T-helper 2 cell treated with Interferon-gamma antibody and Interleukin-4, amounts not matched to agents 5 μg/mL and 100 μg/mL, for 36 hours (primary cell): Measurements from ENCODE around the gene BCLAF3.

Experiments used
- DNase-seq: peaks from one replicate; pipeline ENCODE4 v3.0.0; 2021; ENCODE audit warnings: low spot score
- H3K27ac Mint-ChIP-seq: one replicate; pipeline ENCODE4 v1.8.0; 2021; ENCODE audit warnings: mild to moderate bottlenecking, mixed read lengths
- H3K27me3 Mint-ChIP-seq: one replicate; pipeline ENCODE4 v1.8.0; 2021; ENCODE audit warnings: low read depth, mixed read lengths
- H3K36me3 Mint-ChIP-seq: one replicate; pipeline ENCODE4 v1.8.0; 2021; ENCODE audit warnings: low read depth, mixed read lengths
- H3K4me1 Mint-ChIP-seq: one replicate; pipeline ENCODE4 v1.8.0; 2021; ENCODE audit warnings: low read depth, mixed read lengths
- H3K4me3 Mint-ChIP-seq: one replicate; pipeline ENCODE4 v1.8.0; 2022; ENCODE audit warnings: mild to moderate bottlenecking, moderate library complexity, mixed read lengths
- H3K9me3 Mint-ChIP-seq: one replicate; pipeline ENCODE4 v1.8.0; 2021; ENCODE audit warnings: mixed read lengths

The BCLAF3 gene

DNA sequence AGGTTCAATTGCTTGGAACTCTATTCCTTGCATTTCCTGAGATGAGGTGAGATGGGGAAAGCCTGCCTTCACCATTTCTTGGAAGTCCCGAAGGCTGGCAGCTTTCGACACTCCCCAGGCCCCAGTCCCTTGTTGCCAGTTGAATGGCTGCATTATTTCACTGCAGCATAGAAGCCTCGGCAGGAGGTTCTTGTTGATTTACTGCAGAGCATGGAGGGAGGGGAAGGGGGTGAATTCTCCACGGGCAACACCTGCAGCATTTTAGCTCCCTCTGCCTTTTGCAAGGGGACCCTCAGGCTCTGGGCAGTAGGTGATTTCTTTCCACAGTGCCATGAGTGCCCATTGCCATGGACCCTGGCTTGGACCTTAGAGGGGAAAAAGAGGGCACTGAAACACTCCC, 10.7 kb upstream of the BCLAF3 start:
- H3K4me3 Mint-ChIP-seq: no peak overlapping the region
- no peaks in the 10 kb centered on the region for H3K4me1 Mint-ChIP-seq
- no peak for DNase-seq
- no peak overlapping the region for H3K27ac Mint-ChIP-seq
- H3K27me3 Mint-ChIP-seq: no peaks in the 10 kb centered on the region
- no peaks in the 10 kb centered on the region for H3K9me3 Mint-ChIP-seq
- no peaks in the 10 kb centered on the region for H3K36me3 Mint-ChIP-seq

- H3K4me3 Mint-ChIP-seq: peak overlapping the region; percentile 85
- peak overlapping the region; percentile 87 for H3K27ac Mint-ChIP-seq
- H3K27me3 Mint-ChIP-seq: no peaks in the 10 kb centered on the region
- H3K9me3 Mint-ChIP-seq: no peaks in the 10 kb centered on the region
- peaks cover 5% of the 10 kb centered on the region for H3K36me3 Mint-ChIP-seq
- H3K4me1 Mint-ChIP-seq: peaks cover 19% of the 10 kb centered on the region
- DNase-seq: no peak
These were observed 473 bp upstream of the BCLAF3 start for GRCh38 chrX:19991350-19991718.

DNA sequence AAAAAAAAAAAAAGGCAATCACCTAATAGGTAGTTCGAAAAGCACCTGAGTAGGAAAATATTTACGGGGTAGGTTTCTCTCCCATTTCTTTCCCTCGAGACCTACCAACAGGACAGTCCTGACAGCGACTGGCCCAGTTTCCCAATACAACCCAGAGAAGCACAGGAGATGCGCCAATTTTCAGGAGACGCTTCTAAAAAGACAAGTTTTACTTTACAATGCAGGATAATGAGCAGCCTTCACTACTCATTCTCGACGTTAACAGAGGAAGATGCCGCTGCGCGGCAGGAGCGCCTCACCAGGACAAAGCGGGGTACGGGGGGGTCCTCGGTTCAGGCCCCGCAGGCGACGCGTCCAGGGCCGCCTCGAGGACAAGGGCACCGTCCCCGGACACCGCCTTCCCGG, 708 bp downstream of the BCLAF3 start:
- DNase-seq: no peak

DNA sequence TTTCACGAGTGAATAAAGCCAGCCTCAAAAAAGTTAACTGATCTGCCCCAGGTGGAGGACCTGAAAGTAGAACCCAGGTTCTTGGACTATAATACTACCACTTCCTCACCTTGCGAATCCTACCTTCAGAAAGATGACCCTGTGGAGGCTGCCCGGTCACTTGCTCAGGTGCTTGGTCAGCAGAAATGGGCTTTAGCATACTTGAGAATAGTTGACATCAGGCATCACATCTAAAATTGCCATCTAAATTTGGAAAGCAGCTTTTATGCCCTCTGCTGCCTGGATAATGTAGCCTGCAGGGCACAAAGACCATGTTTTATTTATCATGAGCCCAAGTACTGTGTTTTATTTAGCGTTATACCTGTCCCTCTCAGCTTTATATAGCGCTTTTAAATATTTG, 3.0 kb downstream of the BCLAF3 start:
- DNase-seq: no peak
- Mint-ChIP-seq H3K9me3 (no peaks in the 10 kb centered on the region), H3K27ac (no peak overlapping the region), H3K4me1 (peaks cover 16% of the 10 kb centered on the region), H3K4me3 (no peak overlapping the region), H3K27me3 (no peaks in the 10 kb centered on the region), H3K36me3 (peaks cover 5% of the 10 kb centered on the region)

More for the DNA sequence above, 708 bp downstream of the BCLAF3 start:
- Mint-ChIP-seq H3K4me3 (peak overlapping the region; percentile 93), H3K9me3 (no peaks in the 10 kb centered on the region), H3K4me1 (peaks cover 19% of the 10 kb centered on the region), H3K36me3 (peaks cover 5% of the 10 kb centered on the region), H3K27ac (peak overlapping the region; percentile 72), H3K27me3 (no peaks in the 10 kb centered on the region)

DNA sequence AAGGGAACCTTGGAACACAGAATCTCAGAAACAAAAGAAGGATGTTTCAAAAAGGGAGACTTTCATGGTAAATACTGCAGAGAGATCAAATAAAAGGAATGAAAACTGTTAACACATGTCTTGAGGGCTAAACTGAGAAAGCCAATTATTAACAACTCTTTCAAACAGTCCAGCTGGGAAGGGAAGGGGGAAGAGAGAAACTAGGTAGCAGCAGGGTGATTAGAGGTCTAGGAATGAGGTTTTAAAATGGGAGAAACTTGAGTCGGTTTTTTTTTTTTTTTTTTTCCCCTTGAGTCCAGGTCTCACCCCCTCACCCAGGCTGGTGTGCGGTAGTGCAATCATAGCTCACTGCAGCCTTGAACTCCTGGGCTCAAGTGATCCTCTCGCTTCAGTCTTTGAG, 4.3 kb downstream of the BCLAF3 start:
- DNase-seq: no peak
- Mint-ChIP-seq H3K36me3 (peaks cover 5% of the 10 kb centered on the region), H3K27ac (no peak overlapping the region), H3K4me3 (no peak overlapping the region), H3K4me1 (peaks cover 14% of the 10 kb centered on the region), H3K27me3 (no peaks in the 10 kb centered on the region), H3K9me3 (no peaks in the 10 kb centered on the region)

DNA sequence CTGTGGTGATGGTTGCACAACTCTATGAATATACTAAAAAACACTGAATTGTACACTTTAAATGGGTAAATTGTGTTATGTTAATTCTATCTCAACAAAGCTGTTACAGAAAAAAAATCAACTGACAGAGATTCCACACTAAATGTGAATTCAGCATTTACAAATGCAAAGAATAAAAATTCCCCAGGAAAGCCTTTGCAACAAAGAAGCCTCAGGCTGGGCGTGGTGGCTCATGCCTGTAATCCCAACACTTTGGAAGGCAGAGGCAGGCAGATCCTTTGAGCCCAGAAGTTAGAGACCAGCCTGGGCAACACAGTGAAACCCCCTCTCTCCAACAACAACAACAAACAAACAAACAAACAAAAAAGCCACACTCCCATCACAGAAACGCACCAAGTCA, 8.9 kb downstream of the BCLAF3 start:
- Mint-ChIP-seq H3K4me3 (no peak overlapping the region), H3K36me3 (peaks cover 13% of the 10 kb centered on the region), H3K27ac (no peak overlapping the region), H3K4me1 (peaks cover 2% of the 10 kb centered on the region), H3K27me3 (no peaks in the 10 kb centered on the region), H3K9me3 (peaks cover 7% of the 10 kb centered on the region)
- DNase-seq: no peak

DNA sequence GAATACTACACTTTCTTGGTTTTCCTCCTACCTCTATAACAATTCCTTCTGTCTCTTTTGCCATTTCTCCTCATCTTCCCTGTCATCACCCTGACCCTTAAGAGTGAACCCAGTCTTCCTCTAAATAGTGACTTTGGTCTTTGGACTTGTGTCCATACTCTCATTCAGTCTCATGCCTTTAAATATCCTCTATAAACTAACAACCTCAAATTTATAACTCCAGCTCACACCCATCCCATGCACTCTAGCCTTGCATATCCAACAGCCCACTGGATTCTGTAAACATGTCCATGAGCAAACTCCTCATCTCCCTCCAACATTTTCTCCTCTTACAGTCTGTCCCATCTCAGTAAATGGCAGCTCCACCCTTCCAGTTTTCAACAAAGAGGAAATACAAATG, 15.0 kb downstream of the BCLAF3 start:
- peaks cover 12% of the 10 kb centered on the region for H3K9me3 Mint-ChIP-seq
- H3K27ac Mint-ChIP-seq: no peak overlapping the region
- no peaks in the 10 kb centered on the region for H3K27me3 Mint-ChIP-seq
- no peak for DNase-seq
- H3K4me1 Mint-ChIP-seq: peaks cover 2% of the 10 kb centered on the region
- peaks cover 17% of the 10 kb centered on the region for H3K36me3 Mint-ChIP-seq
- H3K4me3 Mint-ChIP-seq: no peak overlapping the region

DNA sequence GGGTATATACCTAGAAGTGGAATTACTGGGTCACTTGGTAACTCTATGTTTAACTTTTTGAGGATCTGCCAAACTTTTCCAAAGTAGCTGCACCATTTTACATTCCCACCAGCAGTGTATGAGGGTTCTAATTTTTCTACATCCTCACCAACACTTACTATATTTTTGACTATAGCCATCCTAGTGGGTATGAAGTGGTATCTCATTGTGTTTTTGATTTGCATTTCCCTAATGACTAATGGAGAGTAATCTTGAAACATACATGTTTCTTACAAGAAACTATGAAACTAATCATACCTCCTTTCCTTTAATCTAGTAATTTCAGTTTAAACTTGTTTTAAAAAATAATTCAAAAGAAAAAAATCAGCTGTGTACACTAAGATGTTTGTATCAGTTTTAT, 17.9 kb downstream of the BCLAF3 start:
- DNase-seq: no peak
- Mint-ChIP-seq H3K4me3 (no peak overlapping the region), H3K36me3 (peaks cover 12% of the 10 kb centered on the region), H3K27me3 (no peaks in the 10 kb centered on the region), H3K4me1 (peaks cover 2% of the 10 kb centered on the region), H3K27ac (no peak overlapping the region), H3K9me3 (peaks cover 7% of the 10 kb centered on the region)

DNA sequence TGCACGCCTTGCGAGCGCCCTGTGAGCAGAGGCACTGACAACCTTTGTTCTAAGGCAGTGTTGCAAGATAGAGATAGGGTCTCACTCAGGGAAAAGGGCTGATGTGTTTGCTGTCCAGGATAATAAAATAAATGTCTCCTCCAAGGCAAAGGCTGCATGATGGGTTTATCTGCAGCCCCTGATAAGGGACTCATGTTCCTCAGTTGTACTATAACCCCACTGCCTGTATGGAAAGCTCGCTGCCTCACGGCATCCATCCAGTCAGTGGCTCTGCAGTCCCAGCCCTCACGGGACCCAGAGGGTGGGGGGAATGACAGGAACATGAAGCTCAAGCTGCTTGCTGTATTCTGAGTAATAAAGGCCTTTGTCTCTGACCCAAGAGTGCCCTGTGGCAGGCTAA, 22.6 kb downstream of the BCLAF3 start:
- Mint-ChIP-seq H3K4me3 (no peak overlapping the region), H3K4me1 (peaks cover 14% of the 10 kb centered on the region), H3K27ac (no peak overlapping the region), H3K27me3 (no peaks in the 10 kb centered on the region), H3K36me3 (peaks cover 19% of the 10 kb centered on the region), H3K9me3 (no peaks in the 10 kb centered on the region)
- DNase-seq: no peak

GRCh38 chrX:19966056-19966455, 24.8 kb downstream of the BCLAF3 start:
- DNase-seq: no peak

DNA sequence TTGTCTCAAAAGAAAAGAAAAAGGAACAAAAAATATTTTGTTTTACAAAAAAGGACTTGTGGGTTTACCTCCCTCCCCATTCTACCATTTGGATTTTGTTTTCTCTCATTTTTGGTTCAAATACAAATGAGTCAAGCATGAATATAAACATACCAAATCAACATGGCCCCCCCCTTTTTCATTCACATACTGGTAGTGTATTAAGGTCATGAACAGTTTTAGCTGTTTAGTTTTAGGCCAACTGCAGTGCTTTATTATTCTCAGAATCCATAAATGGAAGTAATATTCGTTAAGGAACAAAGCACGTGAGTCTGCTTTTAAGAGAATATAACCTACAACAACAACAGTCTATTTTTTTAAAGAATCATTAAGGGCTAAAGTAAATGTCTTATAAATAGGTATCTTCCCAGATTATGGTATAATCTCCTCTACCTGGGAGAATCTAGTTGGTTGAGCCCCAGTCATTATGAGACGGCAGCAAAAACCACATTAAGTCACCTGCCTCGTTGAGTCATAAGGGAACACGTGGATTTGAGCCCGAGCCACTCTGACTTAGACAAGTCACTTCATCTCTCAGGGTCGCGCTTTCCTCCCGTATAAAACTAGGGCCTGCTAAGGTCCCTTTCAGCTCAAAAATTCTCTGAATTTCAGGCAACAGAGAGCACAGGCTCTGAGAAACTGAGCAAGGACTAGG, 26.7 kb downstream of the BCLAF3 start:
- H3K4me1 Mint-ChIP-seq: peaks cover 14% of the 10 kb centered on the region
- DNase-seq: peak; percentile 32
- no peaks in the 10 kb centered on the region for H3K27me3 Mint-ChIP-seq
- no peak overlapping the region for H3K4me3 Mint-ChIP-seq
- no peak overlapping the region for H3K27ac Mint-ChIP-seq
- peaks cover 26% of the 10 kb centered on the region for H3K36me3 Mint-ChIP-seq
- no peaks in the 10 kb centered on the region for H3K9me3 Mint-ChIP-seq

More at GRCh38 chrX:19966056-19966455, 24.8 kb downstream of the BCLAF3 start:
- Mint-ChIP-seq H3K27ac (no peak overlapping the region), H3K9me3 (no peaks in the 10 kb centered on the region), H3K4me3 (no peak overlapping the region), H3K4me1 (peaks cover 14% of the 10 kb centered on the region), H3K36me3 (peaks cover 24% of the 10 kb centered on the region), H3K27me3 (no peaks in the 10 kb centered on the region)

- Mint-ChIP-seq H3K27ac (no peak overlapping the region), H3K4me3 (no peak overlapping the region), H3K4me1 (peaks cover 11% of the 10 kb centered on the region), H3K27me3 (no peaks in the 10 kb centered on the region), H3K36me3 (peaks cover 21% of the 10 kb centered on the region), H3K9me3 (no peaks in the 10 kb centered on the region)
- no peak for DNase-seq
These were observed 29.9 kb downstream of the BCLAF3 start for GRCh38 chrX:19960913-19961312.

DNA sequence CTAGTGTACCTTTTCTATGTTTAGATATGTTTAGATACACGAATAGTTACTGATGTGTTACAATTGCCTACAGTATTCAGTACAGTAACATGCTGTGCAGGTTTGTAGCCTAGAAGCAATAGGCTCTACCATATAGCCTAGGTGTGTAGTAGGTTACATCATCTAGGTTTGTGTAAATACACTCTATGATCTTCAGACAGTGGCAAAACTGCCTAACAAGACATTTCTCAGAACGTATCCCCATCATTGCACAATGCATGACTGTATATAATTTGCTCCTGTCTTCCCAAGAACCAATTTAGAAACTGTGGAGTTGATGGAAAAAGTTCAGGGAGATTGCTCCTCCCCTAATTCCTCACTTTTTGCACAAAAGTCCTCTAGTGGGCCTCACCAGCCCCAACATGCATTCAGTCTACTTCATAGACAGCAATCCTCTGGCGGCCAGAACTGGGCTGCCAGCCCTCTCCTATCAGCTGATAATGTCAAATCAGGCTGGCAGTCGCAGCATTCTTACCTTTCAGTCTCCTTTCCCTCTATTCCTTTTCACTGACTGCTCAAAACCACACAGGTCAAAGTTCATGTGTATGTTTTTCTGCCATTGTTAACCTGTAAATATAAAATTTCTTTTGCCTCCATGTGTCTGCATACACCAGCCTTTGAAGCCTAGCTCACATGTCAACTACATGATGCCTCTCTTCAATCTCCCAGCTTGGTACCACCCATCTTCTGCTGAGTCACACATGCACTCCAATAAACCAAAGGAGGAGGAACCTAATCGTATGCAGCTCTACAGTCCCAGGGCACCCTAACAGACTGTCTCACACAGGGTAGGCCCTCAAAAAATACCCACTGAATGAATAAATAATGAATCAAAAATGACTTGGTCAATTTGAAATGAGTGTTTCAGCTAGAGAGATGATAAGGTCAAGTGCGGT, 32.0 kb downstream of the BCLAF3 start:
- no peaks in the 10 kb centered on the region for H3K9me3 Mint-ChIP-seq
- H3K36me3 Mint-ChIP-seq: peaks cover 11% of the 10 kb centered on the region
- no peaks in the 10 kb centered on the region for H3K27me3 Mint-ChIP-seq
- no peak overlapping the region for H3K27ac Mint-ChIP-seq
- DNase-seq: no peak
- no peaks in the 10 kb centered on the region for H3K4me1 Mint-ChIP-seq
- H3K4me3 Mint-ChIP-seq: no peak overlapping the region

DNA sequence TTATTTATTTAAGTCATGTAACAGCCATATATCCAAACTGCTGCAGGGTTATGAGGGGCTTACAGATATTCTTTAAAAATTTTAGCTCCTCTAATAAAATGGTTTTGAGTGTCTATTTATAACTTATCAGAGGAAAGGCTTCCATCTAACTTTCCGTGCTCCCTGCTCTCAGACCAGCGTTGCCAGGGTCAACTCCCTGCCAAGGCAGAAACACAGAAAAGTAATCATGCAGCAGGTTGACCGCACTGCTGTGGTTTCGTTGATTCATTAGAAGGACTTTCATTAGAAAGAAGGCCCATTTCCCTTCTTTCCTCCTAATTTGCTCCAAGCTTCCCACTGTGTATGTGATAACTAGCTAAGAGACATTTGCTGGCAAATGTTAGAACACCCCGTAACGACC, 33.9 kb downstream of the BCLAF3 start:
- no peak overlapping the region for H3K4me3 Mint-ChIP-seq
- no peak overlapping the region for H3K27ac Mint-ChIP-seq
- H3K9me3 Mint-ChIP-seq: no peaks in the 10 kb centered on the region
- no peak for DNase-seq
- no peaks in the 10 kb centered on the region for H3K27me3 Mint-ChIP-seq
- no peaks in the 10 kb centered on the region for H3K4me1 Mint-ChIP-seq
- H3K36me3 Mint-ChIP-seq: peaks cover 10% of the 10 kb centered on the region
